ENCODE results near the gene GORASP2.

The GORASP2 gene

GRCh38 chr2:170929686-170930050, 615 bp downstream of the GORASP2 start:
- peak in 1 of 3 donors; percentile 23 for DNase-seq
- CTCF ChIA-PET: interaction anchor here (0.5 to 2.5 kb wide), 11 partner anchors 8 to 794 kb away, joined by 3 to 6 read pairs (median 3); no protein-coding TSS in a partner anchor
- 0% methylated on average over 18 of the region's 21 CpGs for WGBS (ENCODE audit: insufficient coverage)

GRCh38 chr2:170930131-170930990, 1.3 kb downstream of the GORASP2 start:
- DNase-seq: peak; percentile 56 to 85 (median 76)
- 2% methylated on average over 8 of the region's 15 CpGs for WGBS (ENCODE audit: insufficient coverage)
- POLR2A ChIA-PET: interaction anchor here (1.5 kb wide), 1 partner anchor 44 kb away, joined by 3 read pairs; no protein-coding TSS in a partner anchor
- Histone ChIP-seq H3K4me1 (ENCODE audit: control extremely low read depth in 1 of 4, control insufficient read depth in 4 of 4, insufficient read depth in 4 of 4, low read length in 3 of 4) (peaks cover 9 to 26% (median 17%) of the 10 kb centered on the region in 4 experiments), H3K27ac (ENCODE audit: insufficient read depth in 1 of 2, low read depth in 1 of 2, low read length in 2 of 2, poor library complexity in 1 of 2, severe bottlenecking in 2 of 2) (peak overlapping the region; percentile 79 to 92), H3K4me3 (ENCODE audit: control insufficient read depth in 1 of 7, extremely low read depth in 1 of 7, insufficient read depth in 4 of 7, low read depth in 2 of 7, low read length in 6 of 7) (peak overlapping the region; percentile 78 to 92 (median 88)), H3K27me3 (replicated peaks in 2 of 5; ENCODE audit: control insufficient read depth in 4 of 5, insufficient read depth in 5 of 5, low read length in 4 of 5) (no peaks in the 10 kb centered on the region), H3K9me3 (ENCODE audit: control extremely low read depth in 1 of 5, control insufficient read depth in 4 of 5, insufficient read depth in 2 of 5, low read depth in 1 of 5, low read length in 4 of 5) (no peaks in the 10 kb centered on the region), H3K36me3 (ENCODE audit: control insufficient read depth in 4 of 4, insufficient read depth in 4 of 4, low read length in 3 of 4) (peaks cover 0 to 5% (median 0%) of the 10 kb centered on the region in 4 experiments)
- CTCF ChIA-PET: interaction anchor here (1.0 to 2.5 kb wide), 7 partner anchors 10 to 43 kb away, joined by 3 to 6 read pairs (median 3); no protein-coding TSS in a partner anchor

More at GRCh38 chr2:170929686-170930050, 615 bp downstream of the GORASP2 start:
- Histone ChIP-seq H3K4me1 (ENCODE audit: control extremely low read depth in 1 of 4, control insufficient read depth in 4 of 4, insufficient read depth in 4 of 4, low read length in 3 of 4) (peaks cover 9 to 26% (median 17%) of the 10 kb centered on the region in 4 experiments), H3K4me3 (ENCODE audit: control insufficient read depth in 1 of 7, extremely low read depth in 1 of 7, insufficient read depth in 4 of 7, low read depth in 2 of 7, low read length in 6 of 7) (peak overlapping the region; percentile 78 to 92 (median 88)), H3K9me3 (ENCODE audit: control extremely low read depth in 1 of 5, control insufficient read depth in 4 of 5, insufficient read depth in 2 of 5, low read depth in 1 of 5, low read length in 4 of 5) (peaks cover 0 to 5% (median 3%) of the 10 kb centered on the region in 5 experiments), H3K36me3 (ENCODE audit: control insufficient read depth in 4 of 4, insufficient read depth in 4 of 4, low read length in 3 of 4) (peaks cover 0 to 3% (median 0%) of the 10 kb centered on the region in 4 experiments), H3K27ac (ENCODE audit: insufficient read depth in 1 of 2, low read depth in 1 of 2, low read length in 2 of 2, poor library complexity in 1 of 2, severe bottlenecking in 2 of 2) (peak overlapping the region; percentile 79 to 92), H3K27me3 (replicated peaks in 2 of 5; ENCODE audit: control insufficient read depth in 4 of 5, insufficient read depth in 5 of 5, low read length in 4 of 5) (no peaks in the 10 kb centered on the region)
- POLR2A ChIA-PET: interaction anchor here (1.5 kb wide), 1 partner anchor 45 kb away, joined by 3 read pairs; no protein-coding TSS in a partner anchor

GRCh38 chr2:170930991-170931266, 1.9 kb downstream of the GORASP2 start:
- Histone ChIP-seq H3K27ac (ENCODE audit: insufficient read depth in 1 of 2, low read depth in 1 of 2, low read length in 2 of 2, poor library complexity in 1 of 2, severe bottlenecking in 2 of 2) (peak overlapping the region in 1 of 2 experiments; percentile 92), H3K27me3 (replicated peaks in 2 of 5; ENCODE audit: control insufficient read depth in 4 of 5, insufficient read depth in 5 of 5, low read length in 4 of 5) (no peaks in the 10 kb centered on the region), H3K36me3 (ENCODE audit: control insufficient read depth in 4 of 4, insufficient read depth in 4 of 4, low read length in 3 of 4) (peaks cover 0 to 7% (median 0%) of the 10 kb centered on the region in 4 experiments), H3K4me1 (ENCODE audit: control extremely low read depth in 1 of 4, control insufficient read depth in 4 of 4, insufficient read depth in 4 of 4, low read length in 3 of 4) (peaks cover 9 to 26% (median 17%) of the 10 kb centered on the region in 4 experiments), H3K9me3 (ENCODE audit: control extremely low read depth in 1 of 5, control insufficient read depth in 4 of 5, insufficient read depth in 2 of 5, low read depth in 1 of 5, low read length in 4 of 5) (no peaks in the 10 kb centered on the region), H3K4me3 (ENCODE audit: control insufficient read depth in 1 of 7, extremely low read depth in 1 of 7, insufficient read depth in 4 of 7, low read depth in 2 of 7, low read length in 6 of 7) (peak overlapping the region in 4 of 7 experiments; percentile 80 to 92 (median 89))
- no CpG with 5 or more reads among the region's 4 CpGs for WGBS (ENCODE audit: insufficient coverage)
- ChIA-PET POLR2A (no interaction called here), CTCF (interaction anchor here (0.8 to 2.5 kb wide), 3 partner anchors 9 to 41 kb away, joined by 3 to 6 read pairs (median 6); no protein-coding TSS in a partner anchor)
- DNase-seq: no peak

- H3K4me3 ChIP-seq (ENCODE audit: control insufficient read depth in 1 of 7, extremely low read depth in 1 of 7, insufficient read depth in 4 of 7, low read depth in 2 of 7, low read length in 6 of 7): no peak overlapping the region
- CTCF ChIA-PET: interaction anchor here (2.5 kb wide), 1 partner anchor 39 kb away, joined by 6 read pairs; no protein-coding TSS in a partner anchor
- no peak overlapping the region for H3K27ac ChIP-seq (ENCODE audit: insufficient read depth in 1 of 2, low read depth in 1 of 2, low read length in 2 of 2, poor library complexity in 1 of 2, severe bottlenecking in 2 of 2)
- peaks cover 0 to 9% (median 4%) of the 10 kb centered on the region in 4 experiments for H3K36me3 ChIP-seq (ENCODE audit: control insufficient read depth in 4 of 4, insufficient read depth in 4 of 4, low read length in 3 of 4)
- POLR2A ChIA-PET: no interaction called here
- WGBS (ENCODE audit: insufficient coverage): no CpG with 5 or more reads among the region's 1 CpG
- peaks cover 9 to 26% (median 17%) of the 10 kb centered on the region in 4 experiments for H3K4me1 ChIP-seq (ENCODE audit: control extremely low read depth in 1 of 4, control insufficient read depth in 4 of 4, insufficient read depth in 4 of 4, low read length in 3 of 4)
- H3K27me3 ChIP-seq (replicated peaks in 2 of 5; ENCODE audit: control insufficient read depth in 4 of 5, insufficient read depth in 5 of 5, low read length in 4 of 5): no peaks in the 10 kb centered on the region
- H3K9me3 ChIP-seq (ENCODE audit: control extremely low read depth in 1 of 5, control insufficient read depth in 4 of 5, insufficient read depth in 2 of 5, low read depth in 1 of 5, low read length in 4 of 5): no peaks in the 10 kb centered on the region
- no peak for DNase-seq
Measured at GRCh38 chr2:170932166-170932565, 3.1 kb downstream of the GORASP2 start.

- H3K27me3 ChIP-seq (replicated peaks in 2 of 5; ENCODE audit: control insufficient read depth in 4 of 5, insufficient read depth in 5 of 5, low read length in 4 of 5): no peaks in the 10 kb centered on the region
- H3K9me3 ChIP-seq (ENCODE audit: control extremely low read depth in 1 of 5, control insufficient read depth in 4 of 5, insufficient read depth in 2 of 5, low read depth in 1 of 5, low read length in 4 of 5): no peaks in the 10 kb centered on the region
- POLR2A ChIA-PET: no interaction called here
- peak in 1 of 3 donors; percentile 17 for DNase-seq
- CTCF ChIA-PET: interaction anchor here (0.9 kb wide), 1 partner anchor 10 kb away, joined by 3 read pairs; no protein-coding TSS in a partner anchor
- H3K36me3 ChIP-seq (ENCODE audit: control insufficient read depth in 4 of 4, insufficient read depth in 4 of 4, low read length in 3 of 4): peaks cover 2 to 10% (median 6%) of the 10 kb centered on the region in 4 experiments
- H3K4me1 ChIP-seq (ENCODE audit: control extremely low read depth in 1 of 4, control insufficient read depth in 4 of 4, insufficient read depth in 4 of 4, low read length in 3 of 4): peaks cover 9 to 24% (median 16%) of the 10 kb centered on the region in 4 experiments
- H3K4me3 ChIP-seq (ENCODE audit: control insufficient read depth in 1 of 7, extremely low read depth in 1 of 7, insufficient read depth in 4 of 7, low read depth in 2 of 7, low read length in 6 of 7): no peak overlapping the region
- H3K27ac ChIP-seq (ENCODE audit: insufficient read depth in 1 of 2, low read depth in 1 of 2, low read length in 2 of 2, poor library complexity in 1 of 2, severe bottlenecking in 2 of 2): no peak overlapping the region
Measured at GRCh38 chr2:170932948-170933347, 3.9 kb downstream of the GORASP2 start.

- Histone ChIP-seq H3K9me3 (ENCODE audit: control extremely low read depth in 1 of 5, control insufficient read depth in 4 of 5, insufficient read depth in 2 of 5, low read depth in 1 of 5, low read length in 4 of 5) (no peaks in the 10 kb centered on the region), H3K4me1 (ENCODE audit: control extremely low read depth in 1 of 4, control insufficient read depth in 4 of 4, insufficient read depth in 4 of 4, low read length in 3 of 4) (peaks cover 0 to 4% (median 0%) of the 10 kb centered on the region in 4 experiments), H3K27ac (ENCODE audit: insufficient read depth in 1 of 2, low read depth in 1 of 2, low read length in 2 of 2, poor library complexity in 1 of 2, severe bottlenecking in 2 of 2) (no peak overlapping the region), H3K4me3 (ENCODE audit: control insufficient read depth in 1 of 7, extremely low read depth in 1 of 7, insufficient read depth in 4 of 7, low read depth in 2 of 7, low read length in 6 of 7) (no peak overlapping the region), H3K27me3 (replicated peaks in 2 of 5; ENCODE audit: control insufficient read depth in 4 of 5, insufficient read depth in 5 of 5, low read length in 4 of 5) (no peaks in the 10 kb centered on the region), H3K36me3 (ENCODE audit: control insufficient read depth in 4 of 4, insufficient read depth in 4 of 4, low read length in 3 of 4) (peaks cover 2 to 16% (median 8%) of the 10 kb centered on the region in 4 experiments)
- ChIA-PET CTCF (interaction anchor here (0.8 to 2.2 kb wide), 4 partner anchors 9 to 35 kb away, joined by 3 to 6 read pairs (median 4); partner anchors contain the start of gene GORASP2), POLR2A (no interaction called here)
- 89% methylated on average over 1 of the region's 3 CpGs for WGBS (ENCODE audit: insufficient coverage)
- peak in 2 of 3 donors; percentile 20 to 45 for DNase-seq
Measured at GRCh38 chr2:170937709-170938379, 8.8 kb downstream of the GORASP2 start.
